HepG2 (cell line): ENCODE data around the gene TMEM229B. TPM values are rescaled to one million over a fixed set of nuclear protein-coding genes. Genes with fewer than 3 reads are reported as not detected.

Experiments
- ASH2L ChIP-seq: fragments of 300-600, 200-600 bp; sonication (generic); IDR thresholded peaks from 2 replicates; pipeline ENCODE4 v1.7.0; 2017; ENCODE audit warnings: low read depth, mild to moderate bottlenecking, moderate library complexity, mixed read lengths, low read length; ENCODE audit not compliant: insufficient read length
- BCL6 ChIP-seq: IDR thresholded peaks from 2 replicates; pipeline ENCODE4 v1.6.1; 2016; ENCODE audit warnings: missing genetic modification reagents, missing compliant biosample characterization
- FOSL1 ChIP-seq: sonication (generic); formaldehyde crosslinking; IDR thresholded peaks from 2 replicates; pipeline ENCODE4 v1.9.0; 2021; ENCODE audit warnings: missing genetic modification reagents, borderline replicate concordance
- FOSL2 ChIP-seq: sonication (generic); formaldehyde crosslinking; IDR thresholded peaks from 2 replicates; pipeline ENCODE4 v1.4.0; 2020; ENCODE audit warnings: missing genetic modification reagents
- FOXA3 ChIP-seq: IDR thresholded peaks from 2 replicates; pipeline ENCODE4 v1.6.1; 2016; ENCODE audit warnings: missing genetic modification reagents, missing compliant biosample characterization
- HDAC1 ChIP-seq: sonication (generic); formaldehyde crosslinking; IDR thresholded peaks from 2 replicates; pipeline ENCODE4 v1.5.1; 2020; ENCODE audit warnings: mild to moderate bottlenecking, missing genetic modification reagents
- HNRNPLL ChIP-seq: fragments of 200-400 bp; formaldehyde crosslinking; IDR thresholded peaks from 2 replicates; pipeline ENCODE4 v1.6.1; 2017; ENCODE audit warnings: mild to moderate bottlenecking, low read depth, low read length; ENCODE audit not compliant: poor library complexity, severe bottlenecking
- MTERF4 ChIP-seq: sonication (generic); formaldehyde crosslinking; IDR thresholded peaks from 2 replicates; pipeline ENCODE4 v1.8.0; 2023; ENCODE audit warnings: mild to moderate bottlenecking, missing genetic modification reagents
- NCOA5 ChIP-seq: sonication (generic); formaldehyde crosslinking; IDR thresholded peaks from 2 replicates; pipeline ENCODE4 v1.4.0; 2020; ENCODE audit warnings: missing genetic modification reagents
- NCOR1 ChIP-seq: fragments of 200-600 bp; sonication (generic); IDR thresholded peaks from 2 replicates; pipeline ENCODE4 v1.7.0; 2017; ENCODE audit warnings: antibody characterized with exemption, low read length, borderline replicate concordance
- ONECUT2 ChIP-seq: sonication (generic); formaldehyde crosslinking; IDR thresholded peaks from 2 replicates; pipeline ENCODE4 v1.4.0; 2020; ENCODE audit warnings: missing genetic modification reagents
- SPEN ChIP-seq: sonication (generic); formaldehyde crosslinking; IDR thresholded peaks from 2 replicates; pipeline ENCODE4 v1.5.1; 2020; ENCODE audit warnings: low read depth, mild to moderate bottlenecking, missing genetic modification reagents
- TAF1 ChIP-seq: sonication (generic); formaldehyde crosslinking; IDR thresholded peaks from 2 replicates; pipeline ENCODE4 v1.4.0; 2020; ENCODE audit warnings: missing genetic modification reagents
- THYN1 ChIP-seq: sonication (generic); formaldehyde crosslinking; IDR thresholded peaks from 2 replicates; pipeline ENCODE4 v1.8.1; 2023; ENCODE audit warnings: low read depth, mild to moderate bottlenecking, moderate library complexity, missing genetic modification reagents, borderline replicate concordance
- ZFX ChIP-seq: sonication (generic); formaldehyde crosslinking; IDR thresholded peaks from 2 replicates; pipeline ENCODE4 v1.4.0; 2020; ENCODE audit warnings: mild to moderate bottlenecking, low read depth, missing genetic modification reagents, moderate library complexity
- ZNF136 ChIP-seq: sonication (generic); formaldehyde crosslinking; IDR thresholded peaks from 2 replicates; pipeline ENCODE4 v1.8.1; 2022; ENCODE audit warnings: low read depth, mild to moderate bottlenecking, moderate library complexity, missing genetic modification reagents
- ZNF547 ChIP-seq: sonication (generic); formaldehyde crosslinking; IDR thresholded peaks from 2 replicates; pipeline ENCODE4 v1.5.1; 2020; ENCODE audit warnings: mild to moderate bottlenecking, missing genetic modification reagents
- ZNF572 ChIP-seq: sonication (generic); formaldehyde crosslinking; IDR thresholded peaks from 2 replicates; pipeline ENCODE4 v1.5.1; 2020; ENCODE audit warnings: mild to moderate bottlenecking, missing genetic modification reagents
- ZNF784 ChIP-seq: sonication (generic); formaldehyde crosslinking; IDR thresholded peaks from 2 replicates; pipeline ENCODE4 v1.5.1; 2020; ENCODE audit warnings: missing genetic modification reagents, mild to moderate bottlenecking, borderline replicate concordance
- ZNF839 ChIP-seq: sonication (generic); formaldehyde crosslinking; IDR thresholded peaks from 2 replicates; pipeline ENCODE4 v1.4.0; 2020; ENCODE audit warnings: missing genetic modification reagents, mild to moderate bottlenecking, borderline replicate concordance
- ZSCAN21 ChIP-seq: sonication (generic); formaldehyde crosslinking; IDR thresholded peaks from 2 replicates; pipeline ENCODE4 v1.8.0; 2022; ENCODE audit warnings: mild to moderate bottlenecking, missing genetic modification reagents, moderate library complexity, borderline replicate concordance
- ZSCAN9 ChIP-seq: IDR thresholded peaks from 2 replicates; pipeline ENCODE4 v1.6.1; 2016; ENCODE audit warnings: borderline replicate concordance
- polyA plus RNA-seq, 8 experiments: library from polyadenylated mRNA; depleted of rRNA in 3 of 8; stranded (reverse) in 7 of 8; unstranded in 1 of 8; fragments of >200 nt; fragmentation: Illumina TruSeq in 4 of 8; extraction: Trizol in 4 of 8; gene quantifications; 2 replicates each; pipeline versions ENCODE4 v1.2.1 to v1.2.3, GENCODE V29; 2011 to 2016; ENCODE audit warnings: low read depth in 4 of 8, missing spikeins in 1 of 8, mixed read lengths in 1 of 8; ENCODE audit not compliant: insufficient read depth in 1 of 8
- total RNA-seq, 5 experiments: library from RNA; depleted of rRNA; stranded (reverse); fragments of >200 nt; fragmentation: Illumina TruSeq; extraction: Trizol; gene quantifications; 2 replicates each; pipeline ENCODE4 v1.2.3, GENCODE V29; 2016; ENCODE audit warnings: low read depth in 1 of 5
- TF ChIP-seq, protein P1 (sequence below): sonication (generic); formaldehyde crosslinking; IDR thresholded peaks from 2 replicates; pipeline ENCODE4 v1.4.0; 2020; ENCODE audit warnings: missing genetic modification reagents
- TF ChIP-seq, protein P2 (sequence below): sonication (generic); formaldehyde crosslinking; IDR thresholded peaks from 2 replicates; pipeline ENCODE4 v1.8.1; 2023; ENCODE audit warnings: mild to moderate bottlenecking, moderate library complexity, missing genetic modification reagents

TMEM229B gene
- total and polyA plus RNA-seq, 2 of the 13 experiments (the other 11 are each of a cell fraction or from before 2014, with no cell fraction given), result 0.69 to 1.1 TPM

DNA sequence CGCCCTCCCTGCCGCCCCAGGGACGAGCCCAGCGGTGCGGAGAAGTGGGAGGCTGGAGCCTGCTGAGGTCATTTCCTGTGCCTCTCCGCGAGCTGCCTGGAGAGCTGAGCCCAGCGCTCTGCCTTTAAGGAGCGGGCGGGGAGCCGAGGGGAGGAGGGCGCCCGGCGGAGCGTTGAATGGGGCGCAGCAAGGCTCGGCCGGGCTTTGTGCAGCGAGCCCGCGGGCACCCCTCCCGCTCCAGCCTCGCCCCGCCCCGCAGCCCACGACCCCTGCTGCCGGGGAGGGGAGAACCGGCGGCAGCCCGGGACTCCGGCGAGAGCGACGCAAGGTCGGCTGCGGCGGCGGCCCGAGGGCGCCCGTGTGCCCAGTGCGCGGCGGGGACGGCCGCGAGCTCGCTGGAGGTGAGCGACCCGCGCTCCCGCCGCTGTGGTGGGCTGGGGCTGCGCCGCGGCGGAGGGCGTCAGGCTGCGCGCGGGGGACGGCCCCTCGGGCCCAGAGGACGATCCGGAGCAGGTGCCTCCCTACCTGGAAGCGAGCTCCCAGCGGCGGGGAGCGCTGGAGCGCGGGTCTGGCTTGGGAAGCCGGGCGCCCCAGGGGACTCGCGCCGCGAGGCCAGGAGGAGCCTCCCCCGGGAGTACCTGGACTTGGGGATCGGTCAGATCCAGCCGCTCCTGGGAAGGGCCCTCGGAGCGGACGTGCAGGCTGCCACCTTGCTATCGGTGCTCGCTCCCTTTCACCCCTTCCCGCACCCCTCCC, 44.7 kb upstream of the TMEM229B start, which contains the start of gene PLEKHH1 (continued):
- TF ChIP-seq ONECUT2 (CRISPR knock-in tag) (no peak), ZNF839 (CRISPR knock-in tag) (no peak; the same call in 1 of the 2 replicates), FOXA3 (CRISPR knock-in tag) (0 out of 2 replicates have a peak, but pooled peaks have one; percentile 7), ZSCAN9 (CRISPR knock-in tag) (no peak), ZNF547 (CRISPR knock-in tag) (peak; percentile 85), ZNF136 (peak; percentile 46; the same call in 1 of the 2 replicates), NCOA5 (CRISPR knock-in tag) (no peak), ASH2L (peak; percentile 44), ZFX (CRISPR knock-in tag) (peak; percentile 66), BCL6 (peak; percentile 58), FOSL1 (CRISPR knock-in tag) (no peak), MTERF4 (no peak), TAF1 (CRISPR knock-in tag) (peak; percentile 77), ZSCAN21 (CRISPR knock-in tag) (peak; percentile 82), SPEN (CRISPR knock-in tag) (peak; percentile 60), ZNF572 (CRISPR knock-in tag) (no peak), THYN1 (no peak), HNRNPLL (peak; percentile 56), FOSL2 (peak; percentile 45; the same call in 1 of the 2 replicates), NCOR1 (no peak), ZNF784 (CRISPR knock-in tag) (0 out of 2 replicates have a peak, but pooled peaks have one; percentile 77), HDAC1 (no peak; the same call in 1 of the 2 replicates)
- TF ChIP-seq, protein P1, sequence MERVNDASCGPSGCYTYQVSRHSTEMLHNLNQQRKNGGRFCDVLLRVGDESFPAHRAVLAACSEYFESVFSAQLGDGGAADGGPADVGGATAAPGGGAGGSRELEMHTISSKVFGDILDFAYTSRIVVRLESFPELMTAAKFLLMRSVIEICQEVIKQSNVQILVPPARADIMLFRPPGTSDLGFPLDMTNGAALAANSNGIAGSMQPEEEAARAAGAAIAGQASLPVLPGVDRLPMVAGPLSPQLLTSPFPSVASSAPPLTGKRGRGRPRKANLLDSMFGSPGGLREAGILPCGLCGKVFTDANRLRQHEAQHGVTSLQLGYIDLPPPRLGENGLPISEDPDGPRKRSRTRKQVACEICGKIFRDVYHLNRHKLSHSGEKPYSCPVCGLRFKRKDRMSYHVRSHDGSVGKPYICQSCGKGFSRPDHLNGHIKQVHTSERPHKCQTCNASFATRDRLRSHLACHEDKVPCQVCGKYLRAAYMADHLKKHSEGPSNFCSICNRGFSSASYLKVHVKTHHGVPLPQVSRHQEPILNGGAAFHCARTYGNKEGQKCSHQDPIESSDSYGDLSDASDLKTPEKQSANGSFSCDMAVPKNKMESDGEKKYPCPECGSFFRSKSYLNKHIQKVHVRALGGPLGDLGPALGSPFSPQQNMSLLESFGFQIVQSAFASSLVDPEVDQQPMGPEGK (CRISPR knock-in tag), result peak; percentile 77
- TF ChIP-seq, protein P2, sequence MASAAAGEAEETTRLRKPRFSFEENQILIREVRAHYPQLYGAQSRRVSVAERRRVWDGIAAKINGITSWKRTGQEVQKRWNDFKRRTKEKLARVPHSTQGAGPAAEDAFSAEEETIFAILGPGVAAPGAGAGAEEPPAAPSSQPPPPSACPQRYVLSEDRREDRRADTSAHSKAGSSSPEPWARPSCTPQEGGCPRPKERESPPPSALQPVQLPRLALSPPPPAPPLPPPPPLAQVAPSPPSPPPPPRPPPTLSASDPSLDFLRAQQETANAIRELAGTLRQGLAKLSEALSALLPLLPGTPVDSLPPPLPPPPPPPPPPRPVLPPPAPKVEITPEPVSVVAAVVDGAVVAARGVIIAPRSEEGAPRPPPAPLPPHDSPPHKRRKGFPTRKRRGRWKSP (CRISPR knock-in tag), result peak; percentile 31; the same call in 1 of the 2 replicates
